CD4-positive, alpha-beta T cell treated with Interleukin-10 for 1 hour (primary cell): ENCODE measurements around the gene SLC35E3.
A peak's percentile ranks its signal among the peaks of the same experiment; 100 is the strongest.

Experiments used
- DNase-seq: peaks from one replicate; pipeline ENCODE4 v3.0.0-alpha.2; 2020

Gene SLC35E3

GRCh38 chr12:68745904-68746571, at the start of gene SLC35E3:
TSS of gene SLC35E3 (plus strand) at chr12:68746176. CDS start at chr12:68746378, 202 bp downstream.
- DNase-seq = peak; percentile 90

- no peak for DNase-seq
Observed at GRCh38 chr12:68699486-68699885, 46.5 kb upstream of the SLC35E3 start.

- no peak for DNase-seq
Observed at GRCh38 chr12:68727776-68728175, 18.2 kb upstream of the SLC35E3 start.

GRCh38 chr12:68733661-68734071, 12.3 kb upstream of the SLC35E3 start:
- DNase-seq = no peak

- DNase-seq = no peak
Observed at GRCh38 chr12:68739891-68740290, 6.1 kb upstream of the SLC35E3 start.

- DNase-seq = no peak
Observed at GRCh38 chr12:68743356-68743755, 2.6 kb upstream of the SLC35E3 start.

- DNase-seq = no peak
Observed at GRCh38 chr12:68745376-68745903, 536 bp upstream of the SLC35E3 start.

- peak; percentile 37 for DNase-seq
Observed at GRCh38 chr12:68746572-68747180, 700 bp downstream of the SLC35E3 start.

GRCh38 chr12:68749443-68749842, 3.5 kb downstream of the SLC35E3 start:
- DNase-seq = no peak

GRCh38 chr12:68749861-68750260, 3.9 kb downstream of the SLC35E3 start:
- no peak for DNase-seq

- no peak for DNase-seq
Observed at GRCh38 chr12:68750506-68750905, 4.5 kb downstream of the SLC35E3 start.

GRCh38 chr12:68755536-68756243, 9.7 kb downstream of the SLC35E3 start:
- DNase-seq = no peak

GRCh38 chr12:68759852-68760251, 13.9 kb downstream of the SLC35E3 start:
- DNase-seq = no peak

- DNase-seq = no peak
Observed at GRCh38 chr12:68760806-68761441, 14.9 kb downstream of the SLC35E3 start.

- DNase-seq = no peak
Observed at GRCh38 chr12:68761442-68761812, 15.5 kb downstream of the SLC35E3 start.

GRCh38 chr12:68761901-68762630, 16.1 kb downstream of the SLC35E3 start:
- DNase-seq = no peak

GRCh38 chr12:68762691-68763090, 16.7 kb downstream of the SLC35E3 start:
- DNase-seq = no peak

GRCh38 chr12:68765696-68766095, 19.7 kb downstream of the SLC35E3 start:
- no peak for DNase-seq

GRCh38 chr12:68766646-68767045, 20.7 kb downstream of the SLC35E3 start:
- DNase-seq = no peak

- DNase-seq = no peak
Observed at GRCh38 chr12:68767191-68767590, 21.2 kb downstream of the SLC35E3 start.

GRCh38 chr12:68768431-68768939, 22.5 kb downstream of the SLC35E3 start:
- DNase-seq = no peak

- no peak for DNase-seq
Observed at GRCh38 chr12:68769941-68770340, 24.0 kb downstream of the SLC35E3 start.
